WTC11 (cell line): ENCODE data around the gene SPART.

ENCODE experiments used
- CREB1 ChIP-seq: sonication (generic); formaldehyde crosslinking; IDR thresholded peaks from 2 replicates; pipeline ENCODE4 v1.8.0; 2023; ENCODE audit warnings: mild to moderate bottlenecking, missing genetic modification reagents
- CREM ChIP-seq: sonication (generic); formaldehyde crosslinking; IDR thresholded peaks from 2 replicates; pipeline ENCODE4 v1.8.1; 2022; ENCODE audit warnings: mild to moderate bottlenecking, missing genetic modification reagents, moderate library complexity
- FOXJ3 ChIP-seq: sonication (generic); formaldehyde crosslinking; IDR thresholded peaks from 2 replicates; pipeline ENCODE4 v1.9.0; 2021; ENCODE audit warnings: missing genetic modification reagents, mild to moderate bottlenecking, borderline replicate concordance
- SMAD3 ChIP-seq: sonication (generic); formaldehyde crosslinking; IDR thresholded peaks from 2 replicates; pipeline ENCODE4 v1.8.0; 2022; ENCODE audit warnings: missing genetic modification reagents, mild to moderate bottlenecking, borderline replicate concordance
- SP1 ChIP-seq: sonication (generic); formaldehyde crosslinking; conservative IDR thresholded peaks from 2 replicates; pipeline ENCODE4 v1.8.1; 2022; ENCODE audit warnings: missing genetic modification reagents
- TF ChIP-seq, protein P1 (sequence below): fragments of 200-600 bp; IDR thresholded peaks from 2 replicates; pipeline ENCODE4 v1.8.0; 2022; ENCODE audit warnings: antibody characterized with exemption
- TF ChIP-seq, protein P2 (sequence below): sonication (generic); formaldehyde crosslinking; IDR thresholded peaks from 2 replicates; pipeline ENCODE4 v1.8.1; 2023; ENCODE audit warnings: mild to moderate bottlenecking, missing genetic modification reagents, borderline replicate concordance
- TF ChIP-seq, protein P3 (sequence below): sonication (generic); formaldehyde crosslinking; conservative IDR thresholded peaks from 2 replicates; pipeline ENCODE4 v1.8.1; 2022; ENCODE audit warnings: mild to moderate bottlenecking, missing genetic modification reagents
- TF ChIP-seq, protein P4 (sequence below): sonication (generic); formaldehyde crosslinking; IDR thresholded peaks from 2 replicates; pipeline ENCODE4 v1.8.1; 2022; ENCODE audit warnings: low read depth, mild to moderate bottlenecking, moderate library complexity, missing genetic modification reagents, borderline replicate concordance

DNA sequence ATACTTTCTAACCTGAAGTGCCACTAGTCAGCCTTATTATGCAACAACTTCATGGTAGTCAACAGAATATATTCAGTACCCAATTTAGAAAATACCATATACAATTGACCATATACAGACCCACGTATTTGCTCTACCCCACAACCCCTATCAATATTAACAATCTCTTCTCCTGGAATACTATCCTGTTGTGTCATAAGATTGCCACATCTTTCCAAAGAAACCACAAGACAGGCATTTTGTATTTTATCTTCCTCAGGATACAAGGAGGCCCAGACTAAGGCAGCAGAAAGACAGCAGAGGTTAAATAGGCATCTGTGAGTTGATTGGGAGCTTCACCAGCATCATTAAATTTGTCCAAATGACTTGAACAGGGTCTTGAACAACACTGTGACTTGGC lies 4.5 kb downstream of the SPART start:
- TF ChIP-seq, protein P1, sequence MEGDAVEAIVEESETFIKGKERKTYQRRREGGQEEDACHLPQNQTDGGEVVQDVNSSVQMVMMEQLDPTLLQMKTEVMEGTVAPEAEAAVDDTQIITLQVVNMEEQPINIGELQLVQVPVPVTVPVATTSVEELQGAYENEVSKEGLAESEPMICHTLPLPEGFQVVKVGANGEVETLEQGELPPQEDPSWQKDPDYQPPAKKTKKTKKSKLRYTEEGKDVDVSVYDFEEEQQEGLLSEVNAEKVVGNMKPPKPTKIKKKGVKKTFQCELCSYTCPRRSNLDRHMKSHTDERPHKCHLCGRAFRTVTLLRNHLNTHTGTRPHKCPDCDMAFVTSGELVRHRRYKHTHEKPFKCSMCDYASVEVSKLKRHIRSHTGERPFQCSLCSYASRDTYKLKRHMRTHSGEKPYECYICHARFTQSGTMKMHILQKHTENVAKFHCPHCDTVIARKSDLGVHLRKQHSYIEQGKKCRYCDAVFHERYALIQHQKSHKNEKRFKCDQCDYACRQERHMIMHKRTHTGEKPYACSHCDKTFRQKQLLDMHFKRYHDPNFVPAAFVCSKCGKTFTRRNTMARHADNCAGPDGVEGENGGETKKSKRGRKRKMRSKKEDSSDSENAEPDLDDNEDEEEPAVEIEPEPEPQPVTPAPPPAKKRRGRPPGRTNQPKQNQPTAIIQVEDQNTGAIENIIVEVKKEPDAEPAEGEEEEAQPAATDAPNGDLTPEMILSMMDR = no peak
- TF ChIP-seq, protein P2, sequence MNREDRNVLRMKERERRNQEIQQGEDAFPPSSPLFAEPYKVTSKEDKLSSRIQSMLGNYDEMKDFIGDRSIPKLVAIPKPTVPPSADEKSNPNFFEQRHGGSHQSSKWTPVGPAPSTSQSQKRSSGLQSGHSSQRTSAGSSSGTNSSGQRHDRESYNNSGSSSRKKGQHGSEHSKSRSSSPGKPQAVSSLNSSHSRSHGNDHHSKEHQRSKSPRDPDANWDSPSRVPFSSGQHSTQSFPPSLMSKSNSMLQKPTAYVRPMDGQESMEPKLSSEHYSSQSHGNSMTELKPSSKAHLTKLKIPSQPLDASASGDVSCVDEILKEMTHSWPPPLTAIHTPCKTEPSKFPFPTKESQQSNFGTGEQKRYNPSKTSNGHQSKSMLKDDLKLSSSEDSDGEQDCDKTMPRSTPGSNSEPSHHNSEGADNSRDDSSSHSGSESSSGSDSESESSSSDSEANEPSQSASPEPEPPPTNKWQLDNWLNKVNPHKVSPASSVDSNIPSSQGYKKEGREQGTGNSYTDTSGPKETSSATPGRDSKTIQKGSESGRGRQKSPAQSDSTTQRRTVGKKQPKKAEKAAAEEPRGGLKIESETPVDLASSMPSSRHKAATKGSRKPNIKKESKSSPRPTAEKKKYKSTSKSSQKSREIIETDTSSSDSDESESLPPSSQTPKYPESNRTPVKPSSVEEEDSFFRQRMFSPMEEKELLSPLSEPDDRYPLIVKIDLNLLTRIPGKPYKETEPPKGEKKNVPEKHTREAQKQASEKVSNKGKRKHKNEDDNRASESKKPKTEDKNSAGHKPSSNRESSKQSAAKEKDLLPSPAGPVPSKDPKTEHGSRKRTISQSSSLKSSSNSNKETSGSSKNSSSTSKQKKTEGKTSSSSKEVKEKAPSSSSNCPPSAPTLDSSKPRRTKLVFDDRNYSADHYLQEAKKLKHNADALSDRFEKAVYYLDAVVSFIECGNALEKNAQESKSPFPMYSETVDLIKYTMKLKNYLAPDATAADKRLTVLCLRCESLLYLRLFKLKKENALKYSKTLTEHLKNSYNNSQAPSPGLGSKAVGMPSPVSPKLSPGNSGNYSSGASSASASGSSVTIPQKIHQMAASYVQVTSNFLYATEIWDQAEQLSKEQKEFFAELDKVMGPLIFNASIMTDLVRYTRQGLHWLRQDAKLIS = no peak
- TF ChIP-seq SMAD3 (no peak), CREB1 (CRISPR knock-in tag) (no peak), SP1 (CRISPR knock-in tag) (no peak), CREM (CRISPR knock-in tag) (no peak), FOXJ3 (CRISPR knock-in tag) (no peak)
- TF ChIP-seq, protein P3, sequence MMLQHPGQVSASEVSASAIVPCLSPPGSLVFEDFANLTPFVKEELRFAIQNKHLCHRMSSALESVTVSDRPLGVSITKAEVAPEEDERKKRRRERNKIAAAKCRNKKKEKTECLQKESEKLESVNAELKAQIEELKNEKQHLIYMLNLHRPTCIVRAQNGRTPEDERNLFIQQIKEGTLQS (CRISPR knock-in tag) = no peak
- TF ChIP-seq, protein P4, sequence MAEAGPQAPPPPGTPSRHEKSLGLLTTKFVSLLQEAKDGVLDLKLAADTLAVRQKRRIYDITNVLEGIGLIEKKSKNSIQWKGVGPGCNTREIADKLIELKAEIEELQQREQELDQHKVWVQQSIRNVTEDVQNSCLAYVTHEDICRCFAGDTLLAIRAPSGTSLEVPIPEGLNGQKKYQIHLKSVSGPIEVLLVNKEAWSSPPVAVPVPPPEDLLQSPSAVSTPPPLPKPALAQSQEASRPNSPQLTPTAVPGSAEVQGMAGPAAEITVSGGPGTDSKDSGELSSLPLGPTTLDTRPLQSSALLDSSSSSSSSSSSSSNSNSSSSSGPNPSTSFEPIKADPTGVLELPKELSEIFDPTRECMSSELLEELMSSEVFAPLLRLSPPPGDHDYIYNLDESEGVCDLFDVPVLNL (CRISPR knock-in tag) = no peak
